ENCODE data around the gene MICAL2.

- TF ChIP-seq MAFF (IDR thresholded peaks at IDR 0.05; ENCODE audit: low read depth, low read length) = no peak
- no peak for TF ChIP-seq REST (IDR thresholded peaks at IDR 0.05; ENCODE audit: borderline replicate concordance in 1 of 2, low read depth in 1 of 2, low read length in 2 of 2)
- no peak for TF ChIP-seq JUND (CRISPR knock-in tag; IDR thresholded peaks at IDR 0.05)
- no peak for TF ChIP-seq GTF2F1 (IDR thresholded peaks at IDR 0.05; ENCODE audit: low read length)
- TF ChIP-seq HNF4A (CRISPR knock-in tag; IDR thresholded peaks at IDR 0.05) = no peak
- TF ChIP-seq CTCF (CRISPR knock-in tag; IDR thresholded peaks at IDR 0.05) = no peak
- no peak for TF ChIP-seq HMG20A (CRISPR knock-in tag; IDR thresholded peaks at IDR 0.05; ENCODE audit: borderline replicate concordance)
- no peak for TF ChIP-seq POLR2A (IDR thresholded peaks at IDR 0.05; ENCODE audit: insufficient read depth in 1 of 2, low read depth in 2 of 2, low read length in 2 of 2)
- TF ChIP-seq KDM1A (CRISPR knock-in tag; IDR thresholded peaks at IDR 0.05) = no peak
- TF ChIP-seq ZNF12 (CRISPR knock-in tag; IDR thresholded peaks at IDR 0.05) = no peak
- no peak for TF ChIP-seq CREB1 (IDR thresholded peaks at IDR 0.05)
- no peak for TF ChIP-seq CREB1 (CRISPR knock-in tag; IDR thresholded peaks at IDR 0.05)
- no peak for TF ChIP-seq HDAC1 (CRISPR knock-in tag; IDR thresholded peaks at IDR 0.05)
Measured at GRCh38 chr11:12280838-12281565, 170.6 kb downstream of the MICAL2 start.
